NCI-H2107 (cell line): ENCODE data around the gene KIAA1671.

Experiments used
- DNase-seq: peaks from one replicate; lab custom pipeline; 2025; lab: John Stamatoyannopoulos, UW

Gene KIAA1671

GRCh38 chr22:25045159-25045558, 92.6 kb downstream of the KIAA1671 start:
- no peak for DNase-seq

- DNase-seq = no peak
Observed at GRCh38 chr22:25048071-25048470, 95.6 kb downstream of the KIAA1671 start.

- peak; percentile 26 for DNase-seq
Observed at GRCh38 chr22:25048659-25049647, 96.4 kb downstream of the KIAA1671 start.

- no peak for DNase-seq
Observed at GRCh38 chr22:25049770-25050169, 97.3 kb downstream of the KIAA1671 start.

- no peak for DNase-seq
Observed at GRCh38 chr22:25050566-25050965, 98.0 kb downstream of the KIAA1671 start.

- DNase-seq = no peak
Observed at GRCh38 chr22:25051073-25051472, 98.6 kb downstream of the KIAA1671 start.

GRCh38 chr22:25051983-25052710, 99.6 kb downstream of the KIAA1671 start:
- DNase-seq = no peak

- DNase-seq = no peak
Observed at GRCh38 chr22:25053153-25053805, 100.8 kb downstream of the KIAA1671 start.

GRCh38 chr22:25054943-25055511, 102.5 kb downstream of the KIAA1671 start:
- no peak for DNase-seq

GRCh38 chr22:25057013-25057881, 104.7 kb downstream of the KIAA1671 start:
- DNase-seq = peak; percentile 29

GRCh38 chr22:25059438-25059837, 106.9 kb downstream of the KIAA1671 start:
- no peak for DNase-seq

GRCh38 chr22:25060522-25061071, 108.1 kb downstream of the KIAA1671 start:
- DNase-seq = no peak

- no peak for DNase-seq
Observed at GRCh38 chr22:25061134-25061533, 108.6 kb downstream of the KIAA1671 start.

- no peak for DNase-seq
Observed at GRCh38 chr22:25061605-25062376, 109.3 kb downstream of the KIAA1671 start.

GRCh38 chr22:25062386-25063085, 110.0 kb downstream of the KIAA1671 start:
- DNase-seq = no peak

GRCh38 chr22:25064894-25065560, 112.5 kb downstream of the KIAA1671 start:
- no peak for DNase-seq

GRCh38 chr22:25066861-25067435, 114.4 kb downstream of the KIAA1671 start:
- no peak for DNase-seq

- peak; percentile 72 for DNase-seq
Observed at GRCh38 chr22:25067851-25068421, 115.4 kb downstream of the KIAA1671 start.
